ENCODE results near the gene SHC1. TPM values are rescaled to one million over a fixed set of nuclear protein-coding genes. Genes with fewer than 3 reads are reported as not detected.

The SHC1 gene
- total RNA-seq, 1 experiment from 2014 or later: 885 TPM

DNA sequence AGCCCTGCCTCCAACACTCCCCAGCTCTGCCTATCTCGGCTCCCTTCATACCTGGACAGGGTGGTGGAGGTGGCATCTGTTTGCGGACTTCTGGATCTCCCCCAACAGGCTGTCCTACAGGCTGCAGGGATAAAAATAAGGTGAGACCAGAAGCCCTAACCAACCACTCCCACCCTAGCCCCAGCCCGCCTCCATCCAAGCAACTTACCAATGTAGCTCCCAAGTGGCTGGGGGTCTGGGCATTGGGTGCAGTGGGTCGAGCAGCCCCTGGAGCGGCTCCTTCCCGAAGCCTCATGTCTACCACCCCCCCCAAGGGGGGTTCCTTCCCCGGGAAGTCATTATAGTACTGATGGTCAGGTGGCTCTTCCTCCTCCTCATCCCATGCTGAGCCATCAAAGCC, 4.4 kb downstream of the SHC1 start:
- BruUV-seq (replicated peaks): no TSS peak
- no peaks in the 10 kb centered on the region for H3K27me3 Mint-ChIP-seq (ENCODE audit: insufficient read depth, unreplicated experiment)
- TF ChIP-seq, protein P1, sequence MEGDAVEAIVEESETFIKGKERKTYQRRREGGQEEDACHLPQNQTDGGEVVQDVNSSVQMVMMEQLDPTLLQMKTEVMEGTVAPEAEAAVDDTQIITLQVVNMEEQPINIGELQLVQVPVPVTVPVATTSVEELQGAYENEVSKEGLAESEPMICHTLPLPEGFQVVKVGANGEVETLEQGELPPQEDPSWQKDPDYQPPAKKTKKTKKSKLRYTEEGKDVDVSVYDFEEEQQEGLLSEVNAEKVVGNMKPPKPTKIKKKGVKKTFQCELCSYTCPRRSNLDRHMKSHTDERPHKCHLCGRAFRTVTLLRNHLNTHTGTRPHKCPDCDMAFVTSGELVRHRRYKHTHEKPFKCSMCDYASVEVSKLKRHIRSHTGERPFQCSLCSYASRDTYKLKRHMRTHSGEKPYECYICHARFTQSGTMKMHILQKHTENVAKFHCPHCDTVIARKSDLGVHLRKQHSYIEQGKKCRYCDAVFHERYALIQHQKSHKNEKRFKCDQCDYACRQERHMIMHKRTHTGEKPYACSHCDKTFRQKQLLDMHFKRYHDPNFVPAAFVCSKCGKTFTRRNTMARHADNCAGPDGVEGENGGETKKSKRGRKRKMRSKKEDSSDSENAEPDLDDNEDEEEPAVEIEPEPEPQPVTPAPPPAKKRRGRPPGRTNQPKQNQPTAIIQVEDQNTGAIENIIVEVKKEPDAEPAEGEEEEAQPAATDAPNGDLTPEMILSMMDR (IDR thresholded peaks at IDR 0.05; ENCODE audit: unreplicated experiment): no peak
- ChIA-PET POLR2A (interaction anchor here (2.6 to 39.6 kb wide), 3 partner anchors 10 to 51 kb away, joined by 11 to 1917 read pairs (median 19); partner anchors contain the start of genes CKS1B, FLAD1, LENEP and PBXIP1), CTCF (interaction anchor here (0.6 to 4.7 kb wide), 20 partner anchors 8 to 406 kb away, joined by 3 to 33 read pairs (median 4); partner anchors contain the start of genes CKS1B, PBXIP1 and PMVK)
- DNase-seq (ENCODE audit: unreplicated experiment): no peak
- no peak overlapping the region for H3K4me3 Mint-ChIP-seq (ENCODE audit: unreplicated experiment)
- peaks cover 52% of the 10 kb centered on the region for H3K4me1 Mint-ChIP-seq (ENCODE audit: insufficient read depth, unreplicated experiment)
- intact Hi-C loops (cut with micrococcal nuclease): no loop called here
- no peak overlapping the region for H3K27ac Mint-ChIP-seq (ENCODE audit: low read depth, unreplicated experiment)
- peaks cover 93% of the 10 kb centered on the region for H3K36me3 Mint-ChIP-seq (ENCODE audit: insufficient read depth, unreplicated experiment)
- H3K9me3 Mint-ChIP-seq (ENCODE audit: unreplicated experiment): no peaks in the 10 kb centered on the region

DNA sequence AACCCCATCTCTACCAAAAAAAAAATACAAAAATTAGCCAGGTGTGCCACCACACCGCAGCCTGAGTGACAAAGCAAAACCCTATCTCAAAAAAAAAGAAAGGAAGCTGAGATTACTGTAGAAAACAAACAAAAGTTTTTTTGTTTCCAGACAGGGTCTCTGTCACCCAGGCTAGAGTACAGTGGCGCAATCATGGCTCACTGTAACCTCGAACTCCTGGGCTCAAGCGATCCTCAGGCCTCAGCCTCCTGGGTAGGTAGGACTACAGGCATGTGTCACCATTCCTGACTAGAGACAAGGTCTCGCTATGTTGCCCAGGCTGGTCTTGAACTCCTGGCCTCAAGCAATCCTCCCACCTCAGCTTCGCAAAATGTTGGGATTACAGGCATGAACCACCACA, 6.2 kb downstream of the SHC1 start:
- no peak overlapping the region for H3K27ac Mint-ChIP-seq (ENCODE audit: low read depth, unreplicated experiment)
- DNase-seq (ENCODE audit: unreplicated experiment): no peak
- no TSS peak for BruUV-seq (replicated peaks)
- H3K4me3 Mint-ChIP-seq (ENCODE audit: unreplicated experiment): no peak overlapping the region
- TF ChIP-seq, protein P1 (IDR thresholded peaks at IDR 0.05; ENCODE audit: unreplicated experiment): no peak
- H3K36me3 Mint-ChIP-seq (ENCODE audit: insufficient read depth, unreplicated experiment): peaks cover 86% of the 10 kb centered on the region
- intact Hi-C loops (cut with micrococcal nuclease): no loop called here
- peaks cover 46% of the 10 kb centered on the region for H3K4me1 Mint-ChIP-seq (ENCODE audit: insufficient read depth, unreplicated experiment)
- ChIA-PET POLR2A (interaction anchor here (0.5 to 39.6 kb wide), 9 partner anchors 9 to 219 kb away, joined by 3 to 1917 read pairs (median 5); partner anchors contain the start of genes CKS1B, EFNA4, FLAD1 and LENEP), CTCF (interaction anchor here (0.7 to 4.7 kb wide), 10 partner anchors 8 to 127 kb away, joined by 3 to 33 read pairs (median 5); partner anchors contain the start of gene PBXIP1)
- H3K9me3 Mint-ChIP-seq (ENCODE audit: unreplicated experiment): no peaks in the 10 kb centered on the region
- no peaks in the 10 kb centered on the region for H3K27me3 Mint-ChIP-seq (ENCODE audit: insufficient read depth, unreplicated experiment)

DNA sequence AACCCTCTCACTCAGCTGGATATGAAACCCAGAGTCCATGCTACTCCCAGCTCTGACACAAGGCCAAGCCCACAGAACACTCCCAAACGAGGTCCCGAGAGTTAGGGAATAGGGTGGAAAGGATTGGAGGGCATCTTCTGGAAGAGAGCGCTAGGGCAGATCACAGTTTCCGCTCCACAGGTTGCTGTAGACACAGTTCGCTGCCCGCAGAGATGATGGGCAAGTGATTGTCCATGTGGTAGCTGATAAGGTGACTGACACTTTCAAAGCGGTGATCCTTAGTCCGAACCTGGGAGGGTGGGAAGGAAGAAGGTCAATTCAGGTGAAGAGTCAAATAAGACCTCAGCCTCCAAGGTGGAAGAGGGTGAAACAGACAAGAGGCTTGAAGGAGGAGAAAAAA, 6.9 kb downstream of the SHC1 start:
- POLR2A ChIA-PET: interaction anchor here (0.8 to 39.6 kb wide), 8 partner anchors 8 to 217 kb away, joined by 3 to 1917 read pairs (median 5); partner anchors contain the start of genes ADAM15, CKS1B, EFNA4 and FLAD1

DNA sequence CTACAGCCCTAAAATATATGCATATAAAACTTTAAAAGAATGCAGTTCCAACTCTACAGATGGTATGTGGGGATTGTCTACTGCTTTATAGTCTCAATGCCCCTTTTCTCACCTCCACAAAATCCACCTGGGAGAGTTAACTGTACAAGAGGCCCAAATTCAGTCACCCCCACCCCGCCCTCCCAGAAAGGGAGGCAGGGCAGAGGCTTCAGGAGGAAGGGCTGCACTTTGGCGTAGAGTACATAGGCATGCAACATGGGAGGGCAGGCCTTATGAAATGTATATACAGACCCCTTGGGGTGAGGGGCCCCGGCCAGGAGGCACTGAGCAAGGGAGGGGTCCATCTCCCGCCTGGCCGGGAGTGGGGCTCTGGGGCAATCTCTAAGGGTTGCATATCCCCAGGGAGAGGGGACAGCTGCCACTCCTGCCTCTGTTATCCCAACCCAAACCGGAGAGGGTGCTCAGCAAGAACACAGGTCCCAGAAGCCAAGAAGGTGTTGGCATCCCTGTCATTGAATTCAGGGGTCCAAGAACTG, 7.7 kb downstream of the SHC1 start:
- intact Hi-C loops (cut with micrococcal nuclease): loop anchor here (1.0 to 2.0 kb wide), 3 partner anchors 9 to 88 kb away; partner anchors contain the start of gene ADAM15
- Mint-ChIP-seq H3K27ac (ENCODE audit: low read depth, unreplicated experiment) (no peak overlapping the region), H3K4me1 (ENCODE audit: insufficient read depth, unreplicated experiment) (peaks cover 39% of the 10 kb centered on the region), H3K4me3 (ENCODE audit: unreplicated experiment) (peak overlapping the region; percentile 73), H3K27me3 (ENCODE audit: insufficient read depth, unreplicated experiment) (no peaks in the 10 kb centered on the region), H3K36me3 (ENCODE audit: insufficient read depth, unreplicated experiment) (peaks cover 82% of the 10 kb centered on the region), H3K9me3 (ENCODE audit: unreplicated experiment) (no peaks in the 10 kb centered on the region)
- BruUV-seq (replicated peaks): no TSS peak
- ChIA-PET POLR2A (interaction anchor here (0.8 to 39.6 kb wide), 11 partner anchors 26 to 218 kb away, joined by 3 to 1917 read pairs (median 4); partner anchors contain the start of genes ADAM15, CKS1B, FLAD1 and LENEP), CTCF (interaction anchor here (0.6 to 3.0 kb wide), 11 partner anchors 9 to 375 kb away, joined by 3 to 34 read pairs (median 4); partner anchors contain the start of gene SHC1)
- DNase-seq (ENCODE audit: unreplicated experiment): no peak
- TF ChIP-seq, protein P1 (IDR thresholded peaks at IDR 0.05; ENCODE audit: unreplicated experiment): no peak

More for the DNA sequence above, 6.9 kb downstream of the SHC1 start:
- TF ChIP-seq, protein P1 (IDR thresholded peaks at IDR 0.05; ENCODE audit: unreplicated experiment): no peak
- H3K36me3 Mint-ChIP-seq (ENCODE audit: insufficient read depth, unreplicated experiment): peaks cover 83% of the 10 kb centered on the region
- H3K4me1 Mint-ChIP-seq (ENCODE audit: insufficient read depth, unreplicated experiment): peaks cover 46% of the 10 kb centered on the region
- no TSS peak for BruUV-seq (replicated peaks)
- DNase-seq (ENCODE audit: unreplicated experiment): no peak
- CTCF ChIA-PET: interaction anchor here (0.7 to 4.7 kb wide), 11 partner anchors 7 to 633 kb away, joined by 3 to 34 read pairs (median 5); partner anchors contain the start of genes PBXIP1 and SHC1
- H3K27ac Mint-ChIP-seq (ENCODE audit: low read depth, unreplicated experiment): no peak overlapping the region
- H3K9me3 Mint-ChIP-seq (ENCODE audit: unreplicated experiment): no peaks in the 10 kb centered on the region
- no peak overlapping the region for H3K4me3 Mint-ChIP-seq (ENCODE audit: unreplicated experiment)
- intact Hi-C loops (cut with micrococcal nuclease): loop anchor here (2.0 kb wide), 1 partner anchor 87 kb away; the partner anchor contains the start of gene ADAM15
- H3K27me3 Mint-ChIP-seq (ENCODE audit: insufficient read depth, unreplicated experiment): no peaks in the 10 kb centered on the region
